Endothelial cell of umbilical vein (primary cell): Measurements from ENCODE around the gene CMIP. TPM values are rescaled to one million over a fixed set of nuclear protein-coding genes. Genes with fewer than 3 reads are reported as not detected.

Experiments used
- BruUV-seq: library from RNA; stranded (reverse); fragments of 400-500 nt; replicated peaks from 2 replicates; lab custom pipeline; 2021; lab: Mats Ljungman, UMichigan
- CTCF ChIA-PET: fragments of 300-600, 350-600 bp; sonication (Branson Sonifier 250); formaldehyde crosslinking; loops from one replicate; lab custom pipeline; 2021; ENCODE audit warnings: antibody characterized with exemption, inconsistent platforms; lab: Charles Lee
- POLR2A ChIA-PET: fragments of 300-600, 350-600 bp; sonication (Branson Sonifier 250); formaldehyde crosslinking; loops from one replicate; lab custom pipeline; 2021; ENCODE audit warnings: antibody characterized with exemption, inconsistent platforms; lab: Charles Lee
- DNase-seq: peaks from one replicate; pipeline ENCODE4 v3.0.0-alpha.2; 2011; ENCODE audit warnings: low read depth, low spot score
- FAIRE-seq: peaks from 2 replicates; lab custom pipeline; 2011; peaks lifted over from hg19 to GRCh38; lab: Jason Lieb, UNC
- H2AFZ ChIP-seq: 2 replicates; pipeline ENCODE4 v1.6.0; 2012; ENCODE audit warnings: low read depth, low read length, control low read depth, inconsistent platforms
- H3K27ac ChIP-seq: 2 replicates; pipeline ENCODE4 v1.5.1; 2011; ENCODE audit warnings: low read depth, mild to moderate bottlenecking, control low read depth, low read length, moderate library complexity; ENCODE audit not compliant: insufficient read depth
- H3K27me3 ChIP-seq, 2 experiments: 2 replicates each; pipeline versions ENCODE4 v1.6.0 to v1.6.1; 2011; ENCODE audit warnings: low read length in 2 of 2, mixed read lengths in 1 of 2; ENCODE audit not compliant: control insufficient read depth in 2 of 2, insufficient read depth in 2 of 2
- H3K36me3 ChIP-seq, 2 experiments: 2 replicates in 1 of 2; 3 replicates in 1 of 2; pipeline ENCODE4 v1.5.1; 2011; ENCODE audit warnings: low read length in 2 of 2, mild to moderate bottlenecking in 1 of 2, moderate library complexity in 1 of 2; ENCODE audit not compliant: control insufficient read depth in 2 of 2, insufficient read depth in 2 of 2; ENCODE audit errors: extremely low read depth in 1 of 2
- H3K4me1 ChIP-seq: 3 replicates; pipeline ENCODE4 v1.5.1; 2011; ENCODE audit warnings: mild to moderate bottlenecking, low read length; ENCODE audit not compliant: control insufficient read depth, insufficient read depth; ENCODE audit errors: extremely low read depth
- H3K4me2 ChIP-seq: 2 replicates; pipeline ENCODE4 v1.6.1; 2011; ENCODE audit warnings: low read length, control low read depth, mixed read lengths; ENCODE audit not compliant: insufficient read depth
- H3K4me3 ChIP-seq, 3 experiments: fragments of 200-600 bp in 1 of 3; sonication (generic), shearing (Covaris generic) in 1 of 3; replicated peaks in 1 of 3; 2 replicates each; pipeline ENCODE4 v1.5.1; 2011 to 2016; ENCODE audit warnings: control low read depth in 3 of 3, low read length in 3 of 3, mild to moderate bottlenecking in 2 of 3, inconsistent platforms in 1 of 3, low read depth in 1 of 3, moderate library complexity in 1 of 3; ENCODE audit not compliant: insufficient read depth in 1 of 3
- H3K79me2 ChIP-seq: 2 replicates; pipeline ENCODE4 v1.6.0; 2012; ENCODE audit warnings: low read length, inconsistent platforms; ENCODE audit not compliant: control insufficient read depth, insufficient read depth
- H3K9ac ChIP-seq: replicated peaks from 2 replicates; pipeline ENCODE3; 2011; ENCODE audit warnings: low read length, control low read depth; ENCODE audit not compliant: insufficient read depth; ENCODE audit errors: extremely low read depth
- H3K9me1 ChIP-seq: replicated peaks from 3 replicates; pipeline ENCODE4 v1.6.0; 2011; ENCODE audit warnings: mild to moderate bottlenecking, low read length; ENCODE audit not compliant: control insufficient read depth, insufficient read depth; ENCODE audit errors: extremely low read depth
- H3K9me3 ChIP-seq: replicated peaks from 2 replicates; pipeline ENCODE4 v1.5.1; 2012; ENCODE audit warnings: low read length, inconsistent platforms; ENCODE audit not compliant: control insufficient read depth, insufficient read depth
- H4K20me1 ChIP-seq: replicated peaks from 2 replicates; pipeline ENCODE3; 2011; ENCODE audit warnings: mild to moderate bottlenecking, low read length; ENCODE audit not compliant: control insufficient read depth, insufficient read depth; ENCODE audit errors: extremely low read depth
- EZH2 ChIP-seq: IDR thresholded peaks from 2 replicates; pipeline ENCODE4 v1.6.1; 2012; ENCODE audit warnings: borderline replicate concordance, low read depth, mild to moderate bottlenecking, moderate library complexity, low read length, inconsistent platforms; ENCODE audit not compliant: severe bottlenecking
- FOS ChIP-seq: IDR thresholded peaks from 2 replicates; pipeline ENCODE4 v1.6.1; 2011; ENCODE audit warnings: mild to moderate bottlenecking, low read length, moderate library complexity, borderline replicate concordance; ENCODE audit not compliant: insufficient read depth
- GATA2 ChIP-seq: IDR thresholded peaks from 2 replicates; pipeline ENCODE4 v1.7.0; 2011; ENCODE audit warnings: low read depth, mild to moderate bottlenecking, moderate library complexity, mixed read lengths, low read length; ENCODE audit not compliant: insufficient read length, insufficient read depth
- JUN ChIP-seq: IDR thresholded peaks from 2 replicates; pipeline ENCODE4 v1.6.1; 2011; ENCODE audit warnings: borderline replicate concordance, low read depth; ENCODE audit not compliant: insufficient read length, insufficient read depth
- MYC ChIP-seq: IDR thresholded peaks from one replicate; pipeline ENCODE4 v1.6.1; 2011; ENCODE audit warnings: mild to moderate bottlenecking, low read depth, low read length
- POLR2A ChIP-seq: IDR thresholded peaks from 2 replicates; pipeline ENCODE4 v1.6.1; 2012; ENCODE audit warnings: low read depth, mild to moderate bottlenecking, control low read depth, low read length
- POLR2AphosphoS5 ChIP-seq: IDR thresholded peaks from 2 replicates; pipeline ENCODE4 v1.6.1; 2012; ENCODE audit warnings: low read depth, mild to moderate bottlenecking, control low read depth, low read length, moderate library complexity; ENCODE audit not compliant: insufficient read depth
- dilution Hi-C: fragments of 300-500 bp; cut with MboI; formaldehyde crosslinking; loops from one replicate; pipeline ENCODE4 v1.15.0; 2019; ENCODE audit warnings: low sequenced_read_pairs; ENCODE audit not compliant: extremely low pct_ligation_motif_present
- intact Hi-C: fragments of 100-400 bp; cut with micrococcal nuclease; formaldehyde crosslinking; loops from one replicate; pipeline ENCODE4 v1.10.0; 2022
- polyA plus RNA-seq, 4 experiments: library from polyadenylated mRNA; depleted of rRNA in 3 of 4; stranded (reverse) in 3 of 4; unstranded in 1 of 4; fragments of >200 nt; gene quantifications; 2 replicates each; pipeline versions ENCODE4 v1.2.1 to v1.2.3, GENCODE V29; 2011 to 2012; ENCODE audit warnings: missing spikeins in 1 of 4
- total RNA-seq: library from RNA; stranded (reverse); gene quantifications from 2 replicates; pipeline ENCODE4 v1.2.3, GENCODE V29; 2021
- TF ChIP-seq, protein P1 (sequence below): IDR thresholded peaks from 2 replicates; pipeline ENCODE4 v1.6.1; 2011; ENCODE audit not compliant: insufficient read depth, insufficient read length
- TF ChIP-seq, protein P2 (sequence below), 2 donors: IDR thresholded peaks; 1 replicate in 1 of 2; 2 replicates in 1 of 2; pipeline ENCODE4 v1.5.1; 2011; ENCODE audit warnings: low read length in 2 of 2, mild to moderate bottlenecking in 2 of 2, moderate library complexity in 2 of 2, control low read depth in 1 of 2, inconsistent platforms in 1 of 2, low read depth in 1 of 2; ENCODE audit not compliant: insufficient read depth in 1 of 2; ENCODE audit errors: extremely low read depth in 1 of 2

CMIP gene
- total and polyA plus RNA-seq, 2 donors (not counting 3 experiments of a cell fraction or from before 2014, with no cell fraction given) = 29.0 to 101 TPM

DNA sequence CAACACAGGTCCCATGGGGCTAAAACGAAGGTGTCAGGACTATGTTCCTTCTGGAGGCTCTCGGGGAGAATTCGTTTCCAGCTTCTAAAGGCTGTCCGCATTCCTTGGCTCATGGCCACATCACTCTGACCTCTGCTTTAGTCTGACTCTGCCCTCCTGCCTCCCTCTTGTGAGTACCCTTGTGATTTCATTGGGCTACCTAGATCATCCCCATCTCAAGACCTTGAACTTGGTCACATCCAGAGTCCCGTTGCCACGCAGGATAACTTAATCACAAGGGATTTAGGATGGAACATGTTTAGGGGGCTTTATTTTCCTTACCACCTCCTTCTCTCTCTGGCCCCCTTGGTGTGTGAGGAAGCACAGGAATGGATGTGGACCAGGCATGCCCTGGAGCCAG, 173.6 kb downstream of the CMIP start:
- no peaks in the 10 kb centered on the region for H3K27me3 ChIP-seq
- H3K4me2 ChIP-seq = no peak overlapping the region
- DNase-seq = no peak
- H3K9me3 ChIP-seq = no peaks in the 10 kb centered on the region
- no peak overlapping the region for H3K4me3 ChIP-seq
- intact Hi-C loops = no loop called here
- no peak overlapping the region for H2AFZ ChIP-seq
- no peak for FAIRE-seq
- H3K9me1 ChIP-seq = no peaks in the 10 kb centered on the region
- H3K36me3 ChIP-seq = peaks cover 5 to 22% of the 10 kb centered on the region in 2 experiments
- TF ChIP-seq, protein P1, sequence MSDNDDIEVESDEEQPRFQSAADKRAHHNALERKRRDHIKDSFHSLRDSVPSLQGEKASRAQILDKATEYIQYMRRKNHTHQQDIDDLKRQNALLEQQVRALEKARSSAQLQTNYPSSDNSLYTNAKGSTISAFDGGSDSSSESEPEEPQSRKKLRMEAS = no peak
- TF ChIP-seq FOS = no peak
- TF ChIP-seq, protein P2, sequence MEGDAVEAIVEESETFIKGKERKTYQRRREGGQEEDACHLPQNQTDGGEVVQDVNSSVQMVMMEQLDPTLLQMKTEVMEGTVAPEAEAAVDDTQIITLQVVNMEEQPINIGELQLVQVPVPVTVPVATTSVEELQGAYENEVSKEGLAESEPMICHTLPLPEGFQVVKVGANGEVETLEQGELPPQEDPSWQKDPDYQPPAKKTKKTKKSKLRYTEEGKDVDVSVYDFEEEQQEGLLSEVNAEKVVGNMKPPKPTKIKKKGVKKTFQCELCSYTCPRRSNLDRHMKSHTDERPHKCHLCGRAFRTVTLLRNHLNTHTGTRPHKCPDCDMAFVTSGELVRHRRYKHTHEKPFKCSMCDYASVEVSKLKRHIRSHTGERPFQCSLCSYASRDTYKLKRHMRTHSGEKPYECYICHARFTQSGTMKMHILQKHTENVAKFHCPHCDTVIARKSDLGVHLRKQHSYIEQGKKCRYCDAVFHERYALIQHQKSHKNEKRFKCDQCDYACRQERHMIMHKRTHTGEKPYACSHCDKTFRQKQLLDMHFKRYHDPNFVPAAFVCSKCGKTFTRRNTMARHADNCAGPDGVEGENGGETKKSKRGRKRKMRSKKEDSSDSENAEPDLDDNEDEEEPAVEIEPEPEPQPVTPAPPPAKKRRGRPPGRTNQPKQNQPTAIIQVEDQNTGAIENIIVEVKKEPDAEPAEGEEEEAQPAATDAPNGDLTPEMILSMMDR (IDR thresholded peaks at IDR 0.05; ENCODE audit: extremely low read depth in 1 of 2, insufficient read depth in 1 of 2, low read depth in 1 of 2, low read length in 2 of 2) = no peak
- no peak for TF ChIP-seq EZH2
- no peak for TF ChIP-seq POLR2AphosphoS5
- TF ChIP-seq GATA2 = no peak
- no peak for TF ChIP-seq POLR2A
- no peak for TF ChIP-seq JUN
- TF ChIP-seq MYC = no peak
- peaks cover 15% of the 10 kb centered on the region for H3K4me1 ChIP-seq
- ChIA-PET POLR2A (no interaction called here), CTCF (interaction anchor here (1.0 kb wide), 1 partner anchor 155 kb away, joined by 3 read pairs; no protein-coding TSS in a partner anchor)
- H3K27ac ChIP-seq = no peak overlapping the region
- dilution Hi-C loops = no loop called here
- H4K20me1 ChIP-seq = no peaks in the 10 kb centered on the region
- no peak overlapping the region for H3K9ac ChIP-seq
- no TSS peak for BruUV-seq
- H3K79me2 ChIP-seq = peaks cover 9% of the 10 kb centered on the region
